NOMO-1 treated with dmso at 0.1 percent for 144 hours (cell line): ENCODE measurements around the gene ERGIC1.
"Not testable (repeated sequence)": the region's sequence is repeated elsewhere in the genome, so short reads cannot be mapped to it uniquely, and the experiment has no call there.

Experiments used
- DNase-seq: peaks from one replicate; lab custom pipeline; 2025; ENCODE audit not compliant: unreplicated experiment; lab: John Stamatoyannopoulos, UW

Gene ERGIC1

GRCh38 chr5:172862165-172862801 lies 28.2 kb downstream of the ERGIC1 start:
- no peak for DNase-seq

- not testable (repeated sequence) for DNase-seq
These were observed 30.1 kb downstream of the ERGIC1 start for GRCh38 chr5:172864171-172864570.

- no peak for DNase-seq
These were observed 30.7 kb downstream of the ERGIC1 start for GRCh38 chr5:172864747-172865146.

GRCh38 chr5:172866378-172866777 lies 32.3 kb downstream of the ERGIC1 start:
- no peak for DNase-seq

GRCh38 chr5:172866802-172867748 lies 33.0 kb downstream of the ERGIC1 start:
- no peak for DNase-seq

- no peak for DNase-seq
These were observed 33.8 kb downstream of the ERGIC1 start for GRCh38 chr5:172867761-172868435.

- no peak for DNase-seq
These were observed 34.4 kb downstream of the ERGIC1 start for GRCh38 chr5:172868436-172868923.

- DNase-seq = no peak
These were observed 35.0 kb downstream of the ERGIC1 start for GRCh38 chr5:172868924-172869591.

- DNase-seq = no peak
These were observed 35.6 kb downstream of the ERGIC1 start for GRCh38 chr5:172869691-172870090.

GRCh38 chr5:172870291-172870714 lies 36.3 kb downstream of the ERGIC1 start:
- no peak for DNase-seq

- no peak for DNase-seq
These were observed 36.8 kb downstream of the ERGIC1 start for GRCh38 chr5:172870715-172871461.

- DNase-seq = no peak
These were observed 37.5 kb downstream of the ERGIC1 start for GRCh38 chr5:172871536-172871935.

GRCh38 chr5:172871982-172872381 lies 37.9 kb downstream of the ERGIC1 start:
- DNase-seq = no peak

GRCh38 chr5:172872997-172873491 lies 39.0 kb downstream of the ERGIC1 start:
- no peak for DNase-seq

GRCh38 chr5:172873513-172873912 lies 39.5 kb downstream of the ERGIC1 start:
- no peak for DNase-seq

GRCh38 chr5:172874647-172875504 lies 40.8 kb downstream of the ERGIC1 start:
- DNase-seq = no peak

GRCh38 chr5:172875505-172876279 lies 41.6 kb downstream of the ERGIC1 start:
- no peak for DNase-seq

- no peak for DNase-seq
These were observed 42.5 kb downstream of the ERGIC1 start for GRCh38 chr5:172876578-172876977.
